Endodermal cell (in vitro differentiated cells): ENCODE measurements around the gene LNPEP. TPM values are rescaled to one million over a fixed set of nuclear protein-coding genes. Genes with fewer than 3 reads are reported as not detected.
"Not testable (repeated sequence)": the region's sequence is repeated elsewhere in the genome, so short reads cannot be mapped to it uniquely, and the experiment has no call there.

Experiments
- DNase-seq: peaks from one replicate; pipeline ENCODE4 v3.0.0-alpha.2; 2017
- H3K27ac ChIP-seq: 2 replicates; pipeline ENCODE4 v1.5.1; 2013; ENCODE audit warnings: mild to moderate bottlenecking, low read depth, low read length, moderate library complexity
- H3K27me3 ChIP-seq: 2 replicates; pipeline ENCODE4 v1.6.1; 2013; ENCODE audit warnings: mild to moderate bottlenecking, low read length, moderate library complexity; ENCODE audit not compliant: insufficient read depth, control insufficient read depth, poor library complexity, severe bottlenecking
- H3K36me3 ChIP-seq: 2 replicates; pipeline ENCODE4 v1.7.0; 2013; ENCODE audit warnings: mild to moderate bottlenecking, low read length, moderate library complexity; ENCODE audit not compliant: control insufficient read depth, insufficient read depth
- H3K4me1 ChIP-seq: one replicate; pipeline ENCODE4 v1.7.0; 2013; ENCODE audit warnings: low read length; ENCODE audit not compliant: control insufficient read depth, insufficient read depth
- H3K4me3 ChIP-seq: 2 replicates; pipeline ENCODE4 v1.5.1; 2013; ENCODE audit warnings: mild to moderate bottlenecking, low read length, moderate library complexity
- H3K9ac ChIP-seq: 2 replicates; pipeline ENCODE4 v1.6.1; 2013; ENCODE audit warnings: mild to moderate bottlenecking, low read length, moderate library complexity; ENCODE audit not compliant: poor library complexity, severe bottlenecking; ENCODE audit errors: extremely low read depth
- H3K9me3 ChIP-seq: 2 replicates; pipeline ENCODE4 v1.6.1; 2013; ENCODE audit warnings: mild to moderate bottlenecking, low read length, moderate library complexity; ENCODE audit not compliant: control insufficient read depth
- H3K27ac Mint-ChIP-seq: 2 replicates; pipeline ENCODE4 v1.8.0; 2020; ENCODE audit warnings: mixed read lengths
- H3K27me3 Mint-ChIP-seq: 2 replicates; pipeline ENCODE4 v1.8.0; 2021; ENCODE audit warnings: mild to moderate bottlenecking, mixed read lengths; ENCODE audit not compliant: insufficient read depth
- H3K36me3 Mint-ChIP-seq: 2 replicates; pipeline ENCODE4 v1.8.0; 2020; ENCODE audit warnings: low read depth, mixed read lengths
- H3K4me1 Mint-ChIP-seq: 2 replicates; pipeline ENCODE4 v1.8.0; 2020; ENCODE audit warnings: mixed read lengths
- H3K4me3 Mint-ChIP-seq: 2 replicates; pipeline ENCODE4 v1.8.0; 2020; ENCODE audit warnings: mild to moderate bottlenecking, moderate library complexity, mixed read lengths
- H3K9me3 Mint-ChIP-seq: 2 replicates; pipeline ENCODE4 v1.8.0; 2020; ENCODE audit warnings: mild to moderate bottlenecking, mixed read lengths
- WGBS, 2 experiments: methylation state at CpG; one replicate each; pipeline versions ENCODE4 v1.1.5 to v1.1.7; 2013; ENCODE audit warnings: missing lambda C conversion rate in 2 of 2, mixed read lengths in 1 of 2; ENCODE audit not compliant: insufficient coverage in 1 of 2, insufficient read length in 1 of 2; 5-methylcytosine and 5-hydroxymethylcytosine counted together
- total RNA-seq, 2 donors: library from RNA; stranded (reverse); fragmentation: NEBNext Ultra II Directional in 1 of 2; extraction: Animal tissue kit (Norgen Biotek cat#: 25700) in 1 of 2; gene quantifications; 2 replicates in 1 of 2; 3 replicates in 1 of 2; pipeline ENCODE4 v1.2.1, GENCODE V29; 2021
- TF ChIP-seq, protein P1 (sequence below): fragments of 200-600 bp; sonication (generic); conservative IDR thresholded peaks from 2 replicates; pipeline ENCODE4 v1.5.0; 2021; ENCODE audit warnings: antibody characterized with exemption, mild to moderate bottlenecking

Gene LNPEP
- total RNA-seq, 2 donors from 2014 or later: 11.2 to 12.3 TPM

DNA sequence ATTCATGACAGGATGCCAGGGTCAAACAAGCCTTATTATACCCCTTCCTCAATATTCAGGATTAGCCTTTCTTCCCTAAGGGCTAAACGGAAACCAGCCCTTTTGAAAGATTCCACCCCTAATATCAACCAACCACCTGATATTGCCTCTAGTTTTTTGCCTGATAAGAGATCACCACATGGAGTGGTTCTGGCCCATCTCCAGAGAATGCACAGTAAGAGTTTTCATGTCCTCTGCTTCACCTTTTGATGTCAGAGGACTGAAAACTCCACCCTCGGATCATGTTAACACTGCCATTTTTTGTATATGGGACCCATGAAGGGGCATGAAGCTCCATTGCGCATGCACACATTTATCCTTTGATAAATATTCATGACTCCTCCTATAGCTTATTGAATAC lies 5.8 kb upstream of the LNPEP start:
- H3K27ac ChIP-seq: no peak overlapping the region
- H3K27me3 ChIP-seq: no peaks in the 10 kb centered on the region
- 95 to 97% methylated on average over 3 of the region's 3 CpGs for WGBS, 2 experiments
- Mint-ChIP-seq H3K27me3 (peaks cover 5% of the 10 kb centered on the region), H3K27ac (no peak overlapping the region), H3K9me3 (no peaks in the 10 kb centered on the region), H3K36me3 (no peaks in the 10 kb centered on the region), H3K4me3 (no peak overlapping the region), H3K4me1 (peaks cover 17% of the 10 kb centered on the region)
- TF ChIP-seq, protein P1, sequence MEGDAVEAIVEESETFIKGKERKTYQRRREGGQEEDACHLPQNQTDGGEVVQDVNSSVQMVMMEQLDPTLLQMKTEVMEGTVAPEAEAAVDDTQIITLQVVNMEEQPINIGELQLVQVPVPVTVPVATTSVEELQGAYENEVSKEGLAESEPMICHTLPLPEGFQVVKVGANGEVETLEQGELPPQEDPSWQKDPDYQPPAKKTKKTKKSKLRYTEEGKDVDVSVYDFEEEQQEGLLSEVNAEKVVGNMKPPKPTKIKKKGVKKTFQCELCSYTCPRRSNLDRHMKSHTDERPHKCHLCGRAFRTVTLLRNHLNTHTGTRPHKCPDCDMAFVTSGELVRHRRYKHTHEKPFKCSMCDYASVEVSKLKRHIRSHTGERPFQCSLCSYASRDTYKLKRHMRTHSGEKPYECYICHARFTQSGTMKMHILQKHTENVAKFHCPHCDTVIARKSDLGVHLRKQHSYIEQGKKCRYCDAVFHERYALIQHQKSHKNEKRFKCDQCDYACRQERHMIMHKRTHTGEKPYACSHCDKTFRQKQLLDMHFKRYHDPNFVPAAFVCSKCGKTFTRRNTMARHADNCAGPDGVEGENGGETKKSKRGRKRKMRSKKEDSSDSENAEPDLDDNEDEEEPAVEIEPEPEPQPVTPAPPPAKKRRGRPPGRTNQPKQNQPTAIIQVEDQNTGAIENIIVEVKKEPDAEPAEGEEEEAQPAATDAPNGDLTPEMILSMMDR: no peak
- no peak overlapping the region for H3K9ac ChIP-seq
- DNase-seq: no peak
- H3K4me3 ChIP-seq: no peak overlapping the region
- H3K36me3 ChIP-seq: no peaks in the 10 kb centered on the region
- H3K9me3 ChIP-seq: no peaks in the 10 kb centered on the region
- H3K4me1 ChIP-seq: peaks cover 6% of the 10 kb centered on the region

DNA sequence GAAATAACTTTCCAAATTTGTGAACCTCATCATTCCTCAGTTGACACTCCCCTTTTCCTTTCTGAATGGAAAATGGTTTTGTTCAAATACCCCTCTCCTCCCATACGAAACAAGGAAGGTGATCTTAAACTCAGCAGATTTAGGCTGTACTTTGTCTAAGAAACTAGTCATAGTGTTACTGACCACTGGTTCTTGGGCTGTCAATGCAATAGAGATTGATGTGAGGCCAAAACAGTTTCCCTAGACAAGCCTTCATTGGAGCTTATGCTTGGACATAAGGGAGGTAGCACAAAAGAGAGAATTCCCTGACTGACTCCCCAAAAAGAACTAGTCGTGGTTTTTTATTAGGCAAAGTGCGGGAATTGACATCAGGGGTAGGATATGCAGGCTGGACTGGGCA lies 5.3 kb upstream of the LNPEP start:
- WGBS, 2 experiments: 94 to 96% methylated on average over 3 of the region's 3 CpGs
- Histone ChIP-seq H3K27ac (no peak overlapping the region), H3K36me3 (no peaks in the 10 kb centered on the region), H3K9me3 (no peaks in the 10 kb centered on the region), H3K9ac (no peak overlapping the region), H3K4me3 (no peak overlapping the region), H3K4me1 (peaks cover under 1% of the 10 kb centered on the region), H3K27me3 (no peaks in the 10 kb centered on the region)
- TF ChIP-seq, protein P1: no peak
- Mint-ChIP-seq H3K4me3 (no peak overlapping the region), H3K9me3 (no peaks in the 10 kb centered on the region), H3K4me1 (peaks cover 14% of the 10 kb centered on the region), H3K27ac (no peak overlapping the region), H3K36me3 (no peaks in the 10 kb centered on the region), H3K27me3 (peaks cover 5% of the 10 kb centered on the region)
- no peak for DNase-seq

DNA sequence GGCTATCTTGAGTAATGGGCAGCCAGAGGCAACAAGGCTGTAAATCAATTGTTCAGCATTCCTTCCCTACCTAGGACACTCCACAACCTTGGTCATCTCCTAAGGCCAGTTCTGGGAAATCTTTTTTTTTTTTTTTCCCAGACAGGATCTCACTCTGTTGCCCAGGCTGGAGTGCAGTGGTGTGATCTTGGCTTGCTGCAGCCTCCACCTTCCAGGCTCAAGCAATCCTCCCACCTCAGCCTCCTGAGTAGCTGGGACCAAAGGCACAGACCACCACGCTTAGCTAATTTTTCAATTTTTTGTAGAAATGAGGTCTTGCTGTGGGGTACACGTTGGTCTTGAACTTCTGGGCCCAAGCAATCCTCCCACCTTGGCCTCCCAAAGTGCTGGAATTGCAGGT lies 4.8 kb upstream of the LNPEP start:
- not testable (repeated sequence) for H3K4me3 Mint-ChIP-seq, H3K36me3 ChIP-seq, DNase-seq, H3K27me3 Mint-ChIP-seq, H3K4me1 ChIP-seq, H3K27ac ChIP-seq, H3K27ac Mint-ChIP-seq, H3K9me3 ChIP-seq, H3K36me3 Mint-ChIP-seq, H3K4me3 ChIP-seq, H3K27me3 ChIP-seq, H3K9me3 Mint-ChIP-seq, H3K9ac ChIP-seq
- H3K4me1 Mint-ChIP-seq: peaks cover 14% of the 10 kb centered on the region
- 93% methylated on average over 2 of the region's 2 CpGs; no CpG with 5 or more reads in 1 of the 2 experiments for WGBS, 2 experiments

DNA sequence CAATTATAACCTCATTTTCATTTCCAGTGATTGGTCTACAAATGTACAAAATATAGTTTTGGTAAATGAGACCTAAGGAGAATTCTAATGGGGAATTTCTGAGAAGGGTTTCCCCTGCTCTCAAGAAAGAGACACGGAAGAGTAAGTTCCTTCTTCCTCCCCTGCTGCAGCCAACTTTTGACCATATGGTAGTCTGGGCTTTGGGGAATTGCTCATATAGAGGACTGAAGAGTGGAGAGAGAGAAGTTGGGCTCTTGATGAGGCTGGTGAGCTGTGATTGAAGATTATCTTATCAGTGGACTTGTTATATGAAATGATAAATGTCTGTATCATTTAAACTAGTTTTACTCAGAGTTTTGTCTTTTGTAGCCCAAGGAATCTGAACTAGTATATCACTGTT lies 4.3 kb upstream of the LNPEP start:
- no peak for DNase-seq
- Histone ChIP-seq H3K27ac (no peak overlapping the region), H3K27me3 (no peaks in the 10 kb centered on the region), H3K9ac (no peak overlapping the region), H3K4me3 (no peak overlapping the region), H3K4me1 (no peaks in the 10 kb centered on the region), H3K36me3 (no peaks in the 10 kb centered on the region), H3K9me3 (no peaks in the 10 kb centered on the region)
- Mint-ChIP-seq H3K9me3 (no peaks in the 10 kb centered on the region), H3K4me1 (peaks cover 14% of the 10 kb centered on the region), H3K27me3 (peaks cover 6% of the 10 kb centered on the region), H3K27ac (no peak overlapping the region), H3K36me3 (no peaks in the 10 kb centered on the region), H3K4me3 (no peak overlapping the region)
- TF ChIP-seq, protein P1: no peak
- 84 to 100% methylated on average over 1 of the region's 1 CpG for WGBS, 2 experiments
